Measurements from ENCODE around the gene ARSH.

- no peak for TF ChIP-seq CTCF (IDR thresholded peaks at IDR 0.05)
- TF ChIP-seq POLR2A (IDR thresholded peaks at IDR 0.05), result no peak
- TF ChIP-seq POLR2AphosphoS5 (IDR thresholded peaks at IDR 0.05), result no peak
These were observed 22.0 kb upstream of the ARSH start for GRCh38 chrX:2984342-2984741.
